ENCODE results near the gene LRRC2.
A peak's percentile ranks its signal among the peaks of the same experiment; 100 is the strongest.
"Not testable (repeated sequence)": the region's sequence is repeated elsewhere in the genome, so short reads cannot be mapped to it uniquely, and the experiment has no call there.

Gene LRRC2

GRCh38 chr3:46494491-46494890 is 71.6 kb downstream of the LRRC2 start:
- not testable (repeated sequence) for DNase-seq

GRCh38 chr3:46492890-46493547 is 73.1 kb downstream of the LRRC2 start:
- peak; percentile 34 for DNase-seq

GRCh38 chr3:46491089-46492070 is 74.7 kb downstream of the LRRC2 start:
- no peak for DNase-seq

GRCh38 chr3:46490338-46491084 is 75.6 kb downstream of the LRRC2 start:
- no peak for DNase-seq

- no peak for DNase-seq
These were observed 76.2 kb downstream of the LRRC2 start for GRCh38 chr3:46489875-46490274.

- no peak for DNase-seq
These were observed 76.7 kb downstream of the LRRC2 start for GRCh38 chr3:46489381-46489780.

GRCh38 chr3:46488735-46489361 is 77.3 kb downstream of the LRRC2 start:
- DNase-seq = peak; percentile 95

GRCh38 chr3:46485779-46486175 is 80.3 kb downstream of the LRRC2 start:
- DNase-seq = no peak

- no peak for DNase-seq
These were observed 81.0 kb downstream of the LRRC2 start for GRCh38 chr3:46484911-46485778.

GRCh38 chr3:46484388-46484787 is 81.7 kb downstream of the LRRC2 start:
- DNase-seq = no peak

GRCh38 chr3:46483825-46484224 is 82.3 kb downstream of the LRRC2 start:
- DNase-seq = peak; percentile 52

GRCh38 chr3:46482632-46483350 is 83.3 kb downstream of the LRRC2 start:
- DNase-seq = no peak

GRCh38 chr3:46481636-46482035 is 84.5 kb downstream of the LRRC2 start:
- DNase-seq = no peak

GRCh38 chr3:46480491-46481195 is 85.5 kb downstream of the LRRC2 start:
- no peak for DNase-seq

- no peak for DNase-seq
These were observed 86.4 kb downstream of the LRRC2 start for GRCh38 chr3:46479696-46480095.

GRCh38 chr3:46479021-46479420 is 87.1 kb downstream of the LRRC2 start:
- DNase-seq = no peak

GRCh38 chr3:46478341-46478740 is 87.8 kb downstream of the LRRC2 start:
- no peak for DNase-seq

- DNase-seq = no peak
These were observed 88.3 kb downstream of the LRRC2 start for GRCh38 chr3:46477756-46478155.

- no peak for DNase-seq
These were observed 89.0 kb downstream of the LRRC2 start for GRCh38 chr3:46477145-46477544.

GRCh38 chr3:46472736-46473135 is 93.4 kb downstream of the LRRC2 start:
- DNase-seq = no peak

Measured in hematopoietic multipotent progenitor cell treated with erythropoietin and hydrocortisone succinate and interleukin-3 and kit ligand, for 8 days (in vitro differentiated cells).